GM12878 (cell line): Measurements from ENCODE around the gene LCT. TPM values are rescaled to one million over a fixed set of nuclear protein-coding genes. Genes with fewer than 3 reads are reported as not detected.

ENCODE experiments used
- ATAC-seq: fragments of 200-7000 bp; cut with Tn5 transposase; 3 replicates; pipeline ENCODE4 v1.9.1; 2020; ENCODE audit warnings: mild to moderate bottlenecking, moderate library complexity
- BruUV-seq: library from RNA; stranded (reverse); fragments of 400-500 nt; replicated peaks from 2 replicates; lab custom pipeline; 2021; lab: Mats Ljungman, UMichigan
- CTCF ChIA-PET: fragments of 300-600 bp; sonication (Branson Sonifier 250); formaldehyde crosslinking; extraction: SDS; loops from one replicate; lab custom pipeline; 2021; ENCODE audit warnings: inconsistent platforms; lab: Yijun Ruan, JAX
- POLR2A ChIA-PET: fragments of 350-600 bp; formaldehyde crosslinking; extraction: SDS; loops from one replicate; lab custom pipeline; 2021; ENCODE audit warnings: inconsistent platforms; lab: Charles Lee
- RAD21 ChIA-PET: fragments of 300-600 bp; sonication (Branson Sonifier 250); formaldehyde crosslinking; loops from one replicate; lab custom pipeline; 2023; ENCODE audit warnings: antibody characterized with exemption; ENCODE audit not compliant: unreplicated experiment; lab: Charles Lee
- SMC1A ChIA-PET: fragments of 300-600 bp; sonication (Branson Sonifier 250); formaldehyde crosslinking; loops from one replicate; lab custom pipeline; 2023; ENCODE audit not compliant: unreplicated experiment, uncharacterized antibody; lab: Charles Lee
- DNase-seq: peaks from one replicate; pipeline ENCODE4 v3.0.0-alpha.2; 2011; ENCODE audit warnings: low read depth, low spot score
- FAIRE-seq: peaks from 3 replicates; lab custom pipeline; 2011; peaks lifted over from hg19 to GRCh38; lab: Jason Lieb, UNC
- H2AFZ ChIP-seq: 2 replicates; pipeline ENCODE4 v1.6.0; 2011; ENCODE audit warnings: low read depth, low read length, control low read depth; ENCODE audit not compliant: control insufficient read depth
- H3K27ac ChIP-seq: 2 replicates; pipeline ENCODE4 v1.5.1; 2011; ENCODE audit warnings: control low read depth; ENCODE audit not compliant: control insufficient read depth, insufficient read depth
- H3K27me3 ChIP-seq, 2 experiments: replicated peaks in 1 of 2; 2 replicates each; pipeline versions ENCODE4 v1.6.0 to v1.6.1; 2011; ENCODE audit warnings: low read length in 1 of 2; ENCODE audit not compliant: control insufficient read depth in 2 of 2, insufficient read depth in 2 of 2
- H3K36me3 ChIP-seq, 2 experiments: 2 replicates each; pipeline ENCODE4 v1.5.1; 2011; ENCODE audit warnings: low read length in 1 of 2; ENCODE audit not compliant: control insufficient read depth in 2 of 2, insufficient read depth in 2 of 2
- H3K4me1 ChIP-seq: 2 replicates; pipeline ENCODE4 v1.6.1; 2011; ENCODE audit warnings: mild to moderate bottlenecking, low read length, moderate library complexity, mixed read lengths; ENCODE audit not compliant: control insufficient read depth, insufficient read depth
- H3K4me2 ChIP-seq: 2 replicates; pipeline ENCODE4 v1.6.0; 2011; ENCODE audit warnings: control low read depth; ENCODE audit not compliant: control insufficient read depth, insufficient read depth
- H3K4me3 ChIP-seq: fragments of 200-600 bp; sonication (generic); 2 replicates; pipeline ENCODE4 v1.5.1; 2016
- H3K79me2 ChIP-seq: 2 replicates; pipeline ENCODE4 v1.6.0; 2011; ENCODE audit warnings: low read length; ENCODE audit not compliant: control insufficient read depth, insufficient read depth
- H3K9ac ChIP-seq: 2 replicates; pipeline ENCODE4 v1.8.0; 2011; ENCODE audit warnings: low read length, control low read depth, mixed read lengths; ENCODE audit not compliant: control insufficient read depth, insufficient read depth
- H3K9me3 ChIP-seq: replicated peaks from 3 replicates; pipeline ENCODE4 v1.5.1; 2011; ENCODE audit warnings: mild to moderate bottlenecking, low read length; ENCODE audit not compliant: control insufficient read depth, insufficient read depth
- H4K20me1 ChIP-seq: 2 replicates; pipeline ENCODE4 v1.6.0; 2011; ENCODE audit not compliant: control insufficient read depth, insufficient read depth
- ASH2L ChIP-seq: fragments of 300-600, 200-600 bp; sonication (generic); IDR thresholded peaks from 2 replicates; pipeline ENCODE4 v1.6.1; 2017; ENCODE audit warnings: low read depth, mild to moderate bottlenecking, borderline replicate concordance
- CHD2 ChIP-seq: IDR thresholded peaks from 2 replicates; pipeline ENCODE4 v1.6.1; 2011; ENCODE audit warnings: low read depth, low read length, improper control_type of control experiment, borderline replicate concordance
- POLR2A ChIP-seq: IDR thresholded peaks from 2 replicates; pipeline ENCODE4 v1.6.1; 2011; ENCODE audit warnings: low read depth, mild to moderate bottlenecking, low read length
- POLR2AphosphoS5 ChIP-seq: IDR thresholded peaks from 2 replicates; pipeline ENCODE4 v1.6.1; 2011; ENCODE audit warnings: mild to moderate bottlenecking, low read length, inconsistent platforms
- RAD21 ChIP-seq: IDR thresholded peaks from 2 replicates; pipeline ENCODE4 v1.6.1; 2011; ENCODE audit warnings: mild to moderate bottlenecking, low read depth, low read length, moderate library complexity; ENCODE audit not compliant: insufficient read depth
- RAD51 ChIP-seq: fragments of 450-650 bp; IDR thresholded peaks from 2 replicates; pipeline ENCODE4 v1.6.1; 2016; ENCODE audit warnings: moderate library complexity, mild to moderate bottlenecking, inconsistent platforms
- RELA ChIP-seq: fragments of 450-650 bp; IDR thresholded peaks from 2 replicates; pipeline ENCODE4 v1.8.0; 2014; ENCODE audit warnings: borderline replicate concordance; ENCODE audit not compliant: partially characterized antibody
- SUPT20H ChIP-seq: IDR thresholded peaks from 2 replicates; pipeline ENCODE4 v1.6.1; 2011; ENCODE audit warnings: low read depth, mild to moderate bottlenecking, low read length, moderate library complexity, borderline replicate concordance; ENCODE audit not compliant: control insufficient read depth
- TCF12 ChIP-seq: IDR thresholded peaks from 2 replicates; pipeline ENCODE4 v1.6.1; 2011; ENCODE audit warnings: low read depth, mild to moderate bottlenecking, low read length
- USF2 ChIP-seq: IDR thresholded peaks from 2 replicates; pipeline ENCODE4 v1.6.1; 2011; ENCODE audit warnings: low read depth, low read length, improper control_type of control experiment, borderline replicate concordance
- WGBS: methylation state at CpG from one replicate; pipeline ENCODE4 v1.1.6; 2016; ENCODE audit warnings: low lambda C conversion rate; ENCODE audit not compliant: insufficient replicate concordance, insufficient coverage; ENCODE audit errors: missing lambda C conversion rate; 5-methylcytosine and 5-hydroxymethylcytosine counted together
- in situ Hi-C: fragments of 300-500 bp; cut with MboI; formaldehyde crosslinking; loops from 9 replicates; pipeline ENCODE4 v1.14.3; 2018; ENCODE audit warnings: mixed read lengths
- intact Hi-C: fragments of 100-400 bp; cut with micrococcal nuclease; formaldehyde crosslinking; loops from one replicate; pipeline ENCODE4 v1.14.2; 2022; ENCODE audit not compliant: unreplicated experiment
- polyA plus RNA-seq, 11 experiments: library from polyadenylated mRNA; depleted of rRNA in 4 of 11; unstranded in 6 of 11; stranded (reverse) in 5 of 11; fragments of >200 nt; fragmentation: Nextera tagmentation in 4 of 11; fragmentation: Illumina TruSeq in 1 of 11; extraction: Ambion mirVana in 4 of 11; extraction: Trizol in 1 of 11; gene quantifications; 1 replicate in 1 of 11; 2 replicates in 10 of 11; pipeline versions ENCODE4 v1.2.1 to v1.2.3, GENCODE V29; 2011 to 2016; ENCODE audit warnings: inconsistent platforms in 2 of 11, missing spikeins in 2 of 11, low read depth in 1 of 11
- total RNA-seq, 4 experiments: library from RNA; depleted of rRNA in 3 of 4; stranded (reverse); fragments of >200 nt in 3 of 4; fragmentation: Illumina TruSeq in 1 of 4; extraction: Trizol in 1 of 4; gene quantifications; 2 replicates each; pipeline versions ENCODE4 v1.2.1 to v1.2.3, GENCODE V29; 2013 to 2021
- TF ChIP-seq, protein P1 (sequence below), 3 experiments: IDR thresholded peaks in 2 of 3; conservative IDR thresholded peaks in 1 of 3; 2 replicates each; pipeline ENCODE4 v1.5.1; 2011; ENCODE audit warnings: low read depth in 3 of 3, low read length in 3 of 3, mild to moderate bottlenecking in 3 of 3, control low read depth in 2 of 3, moderate library complexity in 2 of 3, inconsistent platforms in 1 of 3, mixed read lengths in 1 of 3; ENCODE audit not compliant: control insufficient read depth in 2 of 3, insufficient read depth in 1 of 3; ENCODE audit errors: extremely low read depth in 1 of 3

LCT gene
- total and polyA plus RNA-seq, 10 of the 15 experiments (the other 5 are each of a cell fraction or from before 2014, with no cell fraction given), result 0.02 to 0.09 (median 0.07) TPM; not detected in 3

GRCh38 chr2:135745545-135745944 is 91.4 kb downstream of the LCT start (continued):
- TF ChIP-seq CHD2 (no peak), ASH2L (no peak), SUPT20H (no peak)

GRCh38 chr2:135744760-135745314 is 92.1 kb downstream of the LCT start:
- ChIA-PET RAD21 (interaction anchor here (0.6 to 1.3 kb wide), 5 partner anchors 29 to 756 kb away, joined by 3 to 5 read pairs (median 3); no protein-coding TSS in a partner anchor), POLR2A (interaction anchor here (0.6 kb wide), 2 partner anchors 18 to 28 kb away, joined by 3 to 4 read pairs; no protein-coding TSS in a partner anchor)
- 0 out of 2 replicates have a peak, but pooled peaks cover 5% of the 10 kb centered on the region for H3K4me1 ChIP-seq
- H3K27ac ChIP-seq, result no peak overlapping the region
- H4K20me1 ChIP-seq, result no peaks in the 10 kb centered on the region
- H3K27me3 ChIP-seq, result no peaks in the 10 kb centered on the region
- peaks cover 57% of the 10 kb centered on the region for H3K79me2 ChIP-seq
- intact Hi-C loops, result loop anchor here (5.0 kb wide), 3 partner anchors 107 to 828 kb away; partner anchors contain the start of gene CCNT2
- no TSS peak for BruUV-seq
- no peaks in the 10 kb centered on the region for H3K9me3 ChIP-seq
- no peak for FAIRE-seq
- peaks cover 0 to 22% of the 10 kb centered on the region in 2 experiments; a peak in 3 of 4 replicates for H3K36me3 ChIP-seq
- TF ChIP-seq RELA (no peak), RAD21 (peak; percentile 37; the same call in 1 of the 2 replicates), POLR2AphosphoS5 (peak; percentile 64), TCF12 (0 out of 2 replicates have a peak, but pooled peaks have one; percentile 11), RAD51 (peak; percentile 49), POLR2A (0 out of 2 replicates have a peak, but pooled peaks have one; percentile 23), USF2 (no peak)
- TF ChIP-seq, protein P1, sequence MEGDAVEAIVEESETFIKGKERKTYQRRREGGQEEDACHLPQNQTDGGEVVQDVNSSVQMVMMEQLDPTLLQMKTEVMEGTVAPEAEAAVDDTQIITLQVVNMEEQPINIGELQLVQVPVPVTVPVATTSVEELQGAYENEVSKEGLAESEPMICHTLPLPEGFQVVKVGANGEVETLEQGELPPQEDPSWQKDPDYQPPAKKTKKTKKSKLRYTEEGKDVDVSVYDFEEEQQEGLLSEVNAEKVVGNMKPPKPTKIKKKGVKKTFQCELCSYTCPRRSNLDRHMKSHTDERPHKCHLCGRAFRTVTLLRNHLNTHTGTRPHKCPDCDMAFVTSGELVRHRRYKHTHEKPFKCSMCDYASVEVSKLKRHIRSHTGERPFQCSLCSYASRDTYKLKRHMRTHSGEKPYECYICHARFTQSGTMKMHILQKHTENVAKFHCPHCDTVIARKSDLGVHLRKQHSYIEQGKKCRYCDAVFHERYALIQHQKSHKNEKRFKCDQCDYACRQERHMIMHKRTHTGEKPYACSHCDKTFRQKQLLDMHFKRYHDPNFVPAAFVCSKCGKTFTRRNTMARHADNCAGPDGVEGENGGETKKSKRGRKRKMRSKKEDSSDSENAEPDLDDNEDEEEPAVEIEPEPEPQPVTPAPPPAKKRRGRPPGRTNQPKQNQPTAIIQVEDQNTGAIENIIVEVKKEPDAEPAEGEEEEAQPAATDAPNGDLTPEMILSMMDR (IDR thresholded peaks at IDR 0.05 in 2 of 3, conservative IDR thresholded peaks at IDR 0.05 in 1 of 3; ENCODE audit: control insufficient read depth in 2 of 3, extremely low read depth in 1 of 3, insufficient read depth in 1 of 3, low read depth in 3 of 3, low read length in 3 of 3), result peak; percentile 40 to 44 (median 42); a peak in 5 of 6 replicates
- TF ChIP-seq, all 136 proteins: peak for 6
- DNase-seq, result no peak
- ATAC-seq, result peak; percentile 45
- Histone ChIP-seq H3K9ac (no peak overlapping the region), H3K4me2 (peak overlapping the region; percentile 74), H2AFZ (no peak overlapping the region), H3K4me3 (peak overlapping the region; percentile 63; the same call in 1 of the 2 replicates)
- in situ Hi-C loops, result no loop called here
- WGBS, result 100% methylated on average over 5 of the region's 5 CpGs
- ChIA-PET SMC1A (interaction anchor here (1.0 to 2.0 kb wide), 8 partner anchors 12 to 639 kb away, joined by 3 to 7 read pairs (median 4); no protein-coding TSS in a partner anchor), CTCF (interaction anchor here (0.7 to 4.7 kb wide), 14 partner anchors 26 to 741 kb away, joined by 3 to 46 read pairs (median 3); no protein-coding TSS in a partner anchor)
